Lower leg skin (tissue), 4 donors: Measurements from ENCODE around the gene TK2. TPM values are rescaled to one million over a fixed set of nuclear protein-coding genes. Genes with fewer than 3 reads are reported as not detected.

Experiments used
- DNase-seq, 2 donors: peaks; one replicate each; pipeline ENCODE4 v3.0.0-alpha.2; 2019; ENCODE audit warnings: low spot score in 2 of 2
- H3K4me3 ChIP-seq: fragments of 200-600 bp; sonication (generic); 2 replicates; pipeline ENCODE4 v1.5.1; 2017; ENCODE audit warnings: mild to moderate bottlenecking, low read depth; ENCODE audit not compliant: poor library complexity, severe bottlenecking
- POLR2A ChIP-seq, 2 donors: fragments of 450-650 bp; IDR thresholded peaks; one replicate each; pipeline ENCODE4 v1.6.1; 2016 to 2017; ENCODE audit warnings: antibody characterized with exemption in 2 of 2, mild to moderate bottlenecking in 1 of 2, moderate library complexity in 1 of 2
- WGBS, 2 donors: methylation state at CpG; one replicate each; pipeline ENCODE4 v1.1.5; 2018; 5-methylcytosine and 5-hydroxymethylcytosine counted together
- intact Hi-C: fragments of 100-400 bp; cut with DNase I; formaldehyde crosslinking; loops from one replicate; pipeline ENCODE4 v1.15.0; 2023; ENCODE audit warnings: low total_unique reads
- total RNA-seq, 4 donors: library from RNA; depleted of rRNA; stranded (reverse); fragments of >200 nt; gene quantifications; one replicate each; pipeline ENCODE4 v1.1.0, GENCODE V29; 2016
- TF ChIP-seq, protein P1 (sequence below), 3 donors: fragments of 450-650 bp; IDR thresholded peaks; one replicate each; pipeline ENCODE4 v1.5.1; 2016; ENCODE audit warnings: antibody characterized with exemption in 3 of 3, mild to moderate bottlenecking in 3 of 3, moderate library complexity in 2 of 3

Gene TK2
- total RNA-seq, 4 donors from 2014 or later, result 15.3 to 28.3 (median 22.6) TPM

DNA sequence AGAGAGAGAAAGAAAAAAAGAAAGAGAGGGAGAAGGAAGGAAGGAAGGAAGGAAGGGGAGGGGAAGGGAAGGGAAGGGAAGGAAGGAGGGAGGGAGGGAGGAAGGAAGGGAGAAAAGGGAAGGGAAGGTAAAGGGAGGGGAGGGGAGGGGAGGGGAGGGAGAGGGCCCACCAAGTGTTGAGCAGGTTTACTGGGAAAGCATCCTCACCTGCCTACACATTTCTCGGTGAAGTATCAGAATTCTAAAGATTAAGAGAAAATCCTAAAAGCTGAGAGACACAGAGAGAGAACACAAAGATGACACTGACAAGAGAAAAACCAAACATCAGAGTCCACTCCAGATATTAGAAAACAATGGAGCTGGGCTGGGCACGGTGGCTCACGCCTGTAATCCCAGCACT, 42.3 kb upstream of the TK2 start:
- no peak for TF ChIP-seq POLR2A (IDR thresholded peaks at IDR 0.05)
- TF ChIP-seq, protein P1, sequence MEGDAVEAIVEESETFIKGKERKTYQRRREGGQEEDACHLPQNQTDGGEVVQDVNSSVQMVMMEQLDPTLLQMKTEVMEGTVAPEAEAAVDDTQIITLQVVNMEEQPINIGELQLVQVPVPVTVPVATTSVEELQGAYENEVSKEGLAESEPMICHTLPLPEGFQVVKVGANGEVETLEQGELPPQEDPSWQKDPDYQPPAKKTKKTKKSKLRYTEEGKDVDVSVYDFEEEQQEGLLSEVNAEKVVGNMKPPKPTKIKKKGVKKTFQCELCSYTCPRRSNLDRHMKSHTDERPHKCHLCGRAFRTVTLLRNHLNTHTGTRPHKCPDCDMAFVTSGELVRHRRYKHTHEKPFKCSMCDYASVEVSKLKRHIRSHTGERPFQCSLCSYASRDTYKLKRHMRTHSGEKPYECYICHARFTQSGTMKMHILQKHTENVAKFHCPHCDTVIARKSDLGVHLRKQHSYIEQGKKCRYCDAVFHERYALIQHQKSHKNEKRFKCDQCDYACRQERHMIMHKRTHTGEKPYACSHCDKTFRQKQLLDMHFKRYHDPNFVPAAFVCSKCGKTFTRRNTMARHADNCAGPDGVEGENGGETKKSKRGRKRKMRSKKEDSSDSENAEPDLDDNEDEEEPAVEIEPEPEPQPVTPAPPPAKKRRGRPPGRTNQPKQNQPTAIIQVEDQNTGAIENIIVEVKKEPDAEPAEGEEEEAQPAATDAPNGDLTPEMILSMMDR (IDR thresholded peaks at IDR 0.05), result no peak

DNA sequence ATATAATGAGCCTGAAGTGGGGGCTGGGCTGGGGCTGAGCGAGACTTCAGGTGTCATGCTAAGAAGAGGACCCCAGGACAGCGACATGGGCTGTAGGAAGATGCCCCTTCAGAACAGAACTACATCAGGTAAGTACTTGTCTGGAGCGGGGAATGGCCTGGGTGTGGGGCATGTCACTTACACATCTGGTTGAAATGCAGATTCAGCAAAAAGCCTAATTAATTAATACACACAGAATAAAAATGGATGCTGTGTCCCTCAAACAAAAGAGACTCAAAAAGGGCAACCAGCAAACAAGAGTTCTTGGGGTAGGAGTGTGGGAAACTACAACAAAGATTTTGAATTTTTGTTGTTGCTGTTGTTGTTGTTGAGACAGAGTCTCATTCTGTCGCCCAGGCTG, 41.1 kb upstream of the TK2 start:
- TF ChIP-seq POLR2A (IDR thresholded peaks at IDR 0.05), result no peak
- TF ChIP-seq, protein P1 (IDR thresholded peaks at IDR 0.05), result no peak
- intact Hi-C loops, result no loop called here
- peak in 1 of 2 donors; percentile 54 for DNase-seq
- 90 to 96% methylated on average over 4 of the region's 4 CpGs for WGBS, 2 donors
- H3K4me3 ChIP-seq, result no peak overlapping the region

More for the DNA sequence above, 42.3 kb upstream of the TK2 start:
- intact Hi-C loops, result no loop called here
- H3K4me3 ChIP-seq, result no peak overlapping the region
- no peak for DNase-seq
- 92 to 96% methylated on average over 3 of the region's 3 CpGs for WGBS, 2 donors

DNA sequence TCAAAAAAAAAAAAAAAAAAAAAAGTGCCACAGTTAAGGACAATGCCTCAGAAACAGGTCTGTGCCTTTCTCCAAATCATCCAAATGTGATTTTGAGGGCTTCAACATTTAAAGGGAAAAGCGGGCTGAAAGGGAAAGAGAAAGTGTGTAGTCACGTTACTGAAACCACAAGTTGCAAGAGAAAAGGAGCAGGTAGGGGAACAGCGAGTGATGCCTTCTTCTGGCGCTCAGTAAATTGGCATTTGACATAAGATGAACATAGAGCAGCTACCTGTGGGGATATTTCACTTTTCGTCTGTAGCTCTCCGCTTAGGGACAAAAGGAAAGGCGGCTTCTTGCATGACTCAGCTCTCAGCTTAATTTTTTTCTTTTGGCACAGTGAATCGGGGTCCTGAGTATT, 40.4 kb upstream of the TK2 start:
- DNase-seq, result peak in 1 of 2 donors; percentile 52
- no peak overlapping the region for H3K4me3 ChIP-seq
- TF ChIP-seq, protein P1 (IDR thresholded peaks at IDR 0.05), result no peak
- TF ChIP-seq POLR2A (IDR thresholded peaks at IDR 0.05), result no peak
- 79 to 87% methylated on average over 8 of the region's 8 CpGs for WGBS, 2 donors
- intact Hi-C loops, result no loop called here

DNA sequence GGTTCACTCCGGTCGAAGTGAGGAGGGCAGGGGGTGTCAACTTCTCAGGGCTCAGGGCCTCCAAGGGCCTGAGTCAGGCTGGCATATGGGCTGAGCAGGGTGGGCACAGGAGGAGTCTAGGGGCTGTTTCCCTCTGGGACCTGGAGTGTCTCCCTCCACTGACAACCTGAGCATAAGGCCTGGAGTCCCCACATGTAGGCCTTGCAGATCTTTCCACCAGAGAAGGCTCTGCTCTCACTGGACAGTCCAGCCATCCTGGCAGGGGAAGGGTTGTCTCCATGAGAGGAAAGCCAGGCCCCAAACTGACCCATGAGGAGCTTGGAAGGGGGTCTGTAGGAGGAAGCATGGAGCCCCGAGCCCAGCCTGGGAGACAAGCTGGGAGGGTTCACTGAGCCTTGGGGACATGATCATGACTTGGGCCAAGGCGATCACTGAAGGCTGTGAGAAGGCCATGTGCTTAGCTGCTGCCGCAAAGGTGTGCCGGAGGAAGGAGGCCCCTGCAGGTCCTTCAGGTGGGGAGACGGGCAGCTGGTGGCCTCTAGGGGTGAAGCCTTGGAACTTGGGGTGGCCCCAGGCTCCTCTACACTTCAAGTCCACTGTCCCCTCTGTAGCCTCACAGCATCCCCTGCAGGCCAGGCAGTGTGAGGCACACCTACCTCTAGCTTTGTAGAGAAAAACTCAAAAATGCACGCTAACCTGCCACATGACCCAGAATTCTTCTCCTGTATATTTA, 39.2 kb upstream of the TK2 start:
- no peak overlapping the region for H3K4me3 ChIP-seq
- WGBS, 2 donors, result 90 to 95% methylated on average over 6 to 8 of the region's 8 CpGs
- no peak for DNase-seq
- TF ChIP-seq POLR2A (IDR thresholded peaks at IDR 0.05), result no peak
- TF ChIP-seq, protein P1 (IDR thresholded peaks at IDR 0.05), result peak in 1 of 3 donors; percentile 30
- intact Hi-C loops, result loop anchor here (10.0 kb wide), 1 partner anchor 114 kb away; no protein-coding TSS in a partner anchor

DNA sequence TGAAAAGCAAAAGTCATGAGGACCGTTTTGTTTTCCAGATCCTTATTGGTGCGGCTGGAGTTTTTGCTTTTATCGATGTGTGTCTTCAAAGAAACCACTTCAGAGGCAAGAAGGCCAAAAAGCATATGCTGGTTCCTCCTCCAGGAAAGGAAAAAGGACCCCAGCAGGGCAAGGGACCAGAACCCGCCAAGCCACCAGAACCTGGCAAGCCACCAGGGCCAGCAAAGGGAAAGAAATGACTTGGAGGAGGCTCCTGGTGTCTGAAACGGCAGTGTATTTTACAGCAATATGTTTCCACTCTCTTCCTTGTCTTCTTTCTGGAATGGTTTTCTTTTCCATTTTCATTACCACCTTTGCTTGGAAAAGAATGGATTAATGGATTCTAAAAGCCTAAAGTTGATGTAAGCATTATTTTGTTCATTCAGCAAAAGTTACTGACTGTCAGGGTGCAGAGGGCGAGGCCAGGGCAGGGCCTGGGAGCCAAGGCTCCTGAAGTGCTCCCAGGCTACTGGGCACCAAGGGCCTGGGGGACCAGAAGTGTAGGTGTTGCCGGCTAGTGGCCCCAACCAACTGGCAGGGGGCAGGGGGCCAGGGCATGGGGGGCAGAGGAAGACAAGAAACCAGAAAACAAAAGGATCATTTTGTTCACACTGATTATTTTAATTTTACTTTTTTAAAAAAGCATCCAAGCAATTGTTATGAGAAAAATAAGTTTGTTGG, 38.1 kb upstream of the TK2 start:
- WGBS, 2 donors, result 66 to 68% methylated on average over 7 of the region's 7 CpGs
- H3K4me3 ChIP-seq, result no peak overlapping the region

More for the DNA sequence above, 38.1 kb upstream of the TK2 start:
- no peak for DNase-seq
- intact Hi-C loops, result loop anchor here (10.0 kb wide), 1 partner anchor 113 kb away; no protein-coding TSS in a partner anchor
- no peak for TF ChIP-seq POLR2A (IDR thresholded peaks at IDR 0.05)
- TF ChIP-seq, protein P1 (IDR thresholded peaks at IDR 0.05), result no peak
